Left forelimb (tissue), 1 donor: ENCODE results near the gene CALD1.

ENCODE experiments used
- DNase-seq: peaks from one replicate; pipeline ENCODE4 v3.0.0-alpha.2; 2018; ENCODE audit warnings: low spot score

The CALD1 gene

GRCh38 chr7:134894928-134895327, 115.5 kb downstream of the CALD1 start:
- DNase-seq: no peak

DNA sequence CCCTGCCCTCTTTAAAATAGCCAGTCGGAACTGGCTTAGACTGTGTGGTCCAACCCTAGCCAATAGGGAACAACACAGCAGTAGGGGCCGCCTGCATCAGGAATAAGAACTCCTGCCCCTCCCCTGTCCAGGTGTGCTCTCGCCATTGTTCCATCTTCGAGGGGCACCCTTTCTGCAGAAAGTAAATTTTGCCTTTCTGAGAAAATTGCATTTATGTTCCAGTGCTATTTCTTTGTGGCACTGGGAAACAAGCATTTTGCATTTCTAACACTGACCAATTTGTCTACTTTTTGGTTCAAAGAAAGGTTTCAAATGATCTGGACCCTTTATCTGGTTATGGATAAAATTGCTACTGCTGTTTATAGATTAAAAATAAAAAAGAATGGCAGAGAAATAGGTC, 116.6 kb downstream of the CALD1 start:
- no peak for DNase-seq

GRCh38 chr7:134897936-134898335, 118.5 kb downstream of the CALD1 start:
- DNase-seq: no peak

DNA sequence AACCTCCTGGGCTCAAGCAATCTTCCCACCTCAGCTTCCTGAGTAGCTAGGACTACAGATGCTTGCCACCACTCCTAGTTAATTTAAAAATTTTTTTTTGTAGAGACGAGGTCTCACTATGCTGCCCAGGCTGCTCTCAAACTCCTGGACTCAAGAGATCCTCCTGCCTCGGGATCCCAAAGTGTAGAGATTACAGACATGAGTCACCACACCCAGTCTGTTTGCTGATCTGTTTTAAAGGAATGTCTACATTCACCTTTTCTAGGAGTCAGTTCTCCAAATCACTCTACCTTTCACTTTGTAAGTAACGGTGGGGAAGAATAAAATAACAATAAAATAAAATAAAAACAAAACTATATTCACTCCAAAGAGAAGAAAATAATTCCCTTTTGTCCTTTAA, 120.3 kb downstream of the CALD1 start:
- DNase-seq: no peak

DNA sequence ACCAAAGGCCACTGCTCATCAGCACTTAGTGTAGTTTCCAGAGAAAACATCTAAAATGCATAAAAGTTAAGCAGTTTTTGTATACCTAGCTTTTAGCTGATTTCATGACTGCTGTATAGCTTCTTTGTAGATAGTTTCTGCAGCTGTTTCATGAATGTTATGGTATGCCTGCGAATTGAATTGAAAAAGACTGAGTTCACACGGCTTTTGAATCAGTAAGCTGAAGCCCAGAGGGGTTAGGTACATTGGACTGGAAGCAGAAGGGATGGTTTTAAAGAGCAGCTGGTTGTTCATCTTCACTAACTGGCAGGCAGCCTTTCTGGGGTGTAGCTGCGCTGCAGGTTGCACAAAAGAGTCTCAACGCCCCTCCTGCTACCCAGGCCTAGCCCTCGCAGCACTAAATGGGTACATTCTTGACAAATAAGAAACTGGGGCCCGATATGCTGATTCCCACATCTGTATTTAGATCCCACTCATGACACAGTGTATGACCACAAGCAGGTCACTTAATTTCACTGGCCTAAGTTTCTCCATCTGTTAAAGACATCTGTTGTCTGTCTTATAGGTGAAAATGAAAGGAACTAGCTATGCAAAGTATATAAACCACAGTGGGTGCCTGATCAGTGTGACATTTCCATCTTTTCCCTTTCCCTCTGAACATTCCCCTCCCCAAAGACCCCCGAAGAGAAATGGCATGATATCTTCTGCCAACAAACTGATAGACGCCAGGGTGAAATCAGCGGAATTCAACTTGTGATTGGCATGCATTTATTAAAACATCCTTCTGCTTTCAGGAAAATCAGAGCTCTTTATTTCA, 120.9 kb downstream of the CALD1 start:
- no peak for DNase-seq

DNA sequence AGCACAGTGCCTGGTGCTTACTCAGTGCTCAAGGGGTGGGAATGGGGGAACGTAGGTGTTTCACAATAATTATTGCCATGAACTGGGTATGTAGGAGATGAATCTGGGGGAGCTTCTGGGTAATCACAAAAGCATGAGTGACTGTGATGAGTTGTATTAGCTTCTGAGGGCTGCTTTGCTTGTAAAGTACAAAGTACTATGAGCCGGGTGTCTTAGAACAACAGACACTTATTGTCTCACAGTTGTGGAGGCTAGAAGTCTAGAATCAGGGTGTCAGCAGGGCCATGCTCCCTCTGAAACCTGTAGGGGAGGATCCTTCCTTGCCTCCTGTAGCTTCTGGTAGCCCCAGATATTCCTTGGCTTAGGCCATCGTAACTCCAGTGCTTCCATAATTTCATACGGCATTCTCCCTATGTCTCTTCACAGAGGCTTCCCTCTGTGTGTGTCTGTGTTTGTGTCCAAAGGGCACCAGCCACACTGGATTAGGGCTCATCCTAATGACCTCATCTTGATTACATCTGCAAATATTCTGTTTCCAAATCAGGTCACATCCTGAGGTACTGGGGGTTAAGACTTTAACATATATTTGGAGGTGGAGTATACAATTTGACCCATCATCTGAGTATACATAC, 122.1 kb downstream of the CALD1 start:
- DNase-seq: no peak

GRCh38 chr7:134902058-134902457, 122.6 kb downstream of the CALD1 start:
- DNase-seq: no peak

DNA sequence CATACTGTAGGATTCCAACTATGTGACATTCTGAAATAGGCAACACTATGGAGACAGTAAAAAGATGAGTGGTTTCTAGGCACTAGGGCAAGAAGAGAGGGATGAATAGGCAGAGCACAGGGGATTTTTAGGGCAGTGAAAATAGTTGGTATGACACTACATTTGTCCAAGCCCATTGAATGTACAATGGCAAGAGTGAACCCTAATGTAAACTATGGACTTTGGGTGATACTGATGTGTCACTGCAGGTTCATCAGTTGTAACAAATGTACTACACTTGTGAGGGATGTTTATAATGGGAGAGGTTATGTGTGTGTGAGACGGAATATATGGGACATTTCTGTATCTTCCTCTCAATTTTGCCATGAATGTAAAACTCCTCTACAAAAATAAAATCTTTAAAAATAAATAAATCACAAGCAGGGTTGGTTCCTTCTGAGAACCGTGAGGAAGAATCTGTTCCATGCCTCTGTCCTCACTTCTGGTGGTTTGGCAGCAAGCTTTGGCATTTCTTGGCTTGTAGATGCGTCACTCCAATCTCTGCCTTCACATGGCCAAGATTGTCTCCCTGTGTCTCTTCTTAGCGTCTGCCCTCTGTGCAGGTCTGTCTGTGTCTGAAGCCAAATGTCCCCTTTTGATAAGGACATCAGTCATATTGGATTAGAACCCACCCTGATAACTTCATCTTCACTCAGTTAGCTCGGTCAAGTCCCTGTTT, 123.8 kb downstream of the CALD1 start:
- DNase-seq: no peak

DNA sequence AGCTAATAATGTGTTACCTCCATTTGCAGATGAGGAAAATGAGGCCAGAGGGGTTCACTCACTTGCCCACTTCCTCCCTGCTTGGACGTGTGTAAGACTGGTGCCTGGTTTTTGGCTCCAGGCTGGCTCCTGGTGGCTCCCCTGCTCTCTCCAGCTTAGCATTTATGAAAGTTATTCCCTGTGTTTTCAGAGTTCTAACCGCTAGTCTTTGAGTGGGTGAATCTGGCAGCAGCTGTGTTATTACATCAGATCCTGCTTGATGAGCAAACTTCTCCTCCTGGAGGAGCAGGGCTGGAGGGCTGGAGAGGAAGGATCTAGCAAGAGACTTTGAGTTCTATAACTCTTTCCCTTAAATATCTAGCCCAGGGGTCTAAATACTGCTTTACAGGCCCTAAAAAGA, 125.9 kb downstream of the CALD1 start:
- DNase-seq: no peak

GRCh38 chr7:134907000-134907399, 127.6 kb downstream of the CALD1 start:
- no peak for DNase-seq

DNA sequence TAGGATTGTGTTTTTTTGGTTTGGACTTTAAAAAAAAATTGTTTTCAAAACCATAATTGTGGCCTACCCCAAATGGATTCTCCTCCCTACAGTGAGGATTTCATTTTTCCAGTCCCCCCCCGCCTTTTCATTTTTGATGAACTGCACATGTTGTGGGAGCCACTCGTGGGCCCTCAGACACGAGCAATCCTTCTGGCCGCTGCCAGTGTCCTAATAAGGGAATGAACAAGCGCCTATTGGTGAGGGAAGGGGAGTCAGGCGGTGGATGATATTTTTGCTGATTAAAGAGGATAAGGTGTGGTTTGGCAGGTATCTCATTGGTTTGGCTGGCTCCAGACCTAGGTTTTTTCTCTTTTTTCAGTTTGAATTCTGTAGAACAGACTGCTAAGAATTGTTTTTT, 128.2 kb downstream of the CALD1 start:
- no peak for DNase-seq

DNA sequence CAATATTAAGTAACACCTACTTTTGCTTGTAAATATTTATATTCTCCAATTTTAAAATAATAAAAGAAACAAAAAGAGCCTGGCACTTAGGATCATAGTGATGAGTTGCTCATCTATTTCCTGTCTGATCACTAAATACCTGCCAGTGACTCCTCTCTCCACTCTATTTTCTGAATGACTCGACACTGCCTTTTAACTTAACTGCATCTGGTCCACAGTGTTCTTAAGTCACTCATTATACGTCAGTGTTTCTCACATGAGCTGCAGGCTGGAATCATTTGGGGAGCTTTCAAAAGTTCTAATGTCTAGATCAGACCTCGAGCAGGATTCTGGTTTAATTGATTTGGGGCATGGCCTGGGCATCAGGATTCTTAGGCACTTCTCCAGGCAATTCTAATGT, 128.9 kb downstream of the CALD1 start:
- no peak for DNase-seq

GRCh38 chr7:134910214-134910890, 130.9 kb downstream of the CALD1 start:
- no peak for DNase-seq

DNA sequence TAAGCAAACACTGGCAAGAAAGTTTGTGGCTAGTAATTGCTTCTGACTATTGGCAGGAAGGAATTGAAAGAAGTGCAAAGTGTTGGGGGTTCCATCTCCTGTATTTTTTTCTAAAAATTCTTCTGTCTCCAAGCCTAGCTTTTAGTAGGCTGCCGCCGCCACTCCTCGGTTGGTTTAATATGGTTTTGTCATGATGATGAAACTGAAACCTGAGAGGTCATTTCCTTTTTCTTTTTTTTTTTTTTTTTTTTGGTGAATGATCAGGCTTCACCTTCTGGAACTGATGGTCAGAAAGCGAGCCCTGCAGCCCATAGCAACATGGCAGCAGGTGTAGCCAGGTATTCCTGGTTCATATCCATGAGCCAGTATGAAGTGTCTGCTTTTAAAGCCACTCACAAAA, 131.5 kb downstream of the CALD1 start:
- DNase-seq: no peak

DNA sequence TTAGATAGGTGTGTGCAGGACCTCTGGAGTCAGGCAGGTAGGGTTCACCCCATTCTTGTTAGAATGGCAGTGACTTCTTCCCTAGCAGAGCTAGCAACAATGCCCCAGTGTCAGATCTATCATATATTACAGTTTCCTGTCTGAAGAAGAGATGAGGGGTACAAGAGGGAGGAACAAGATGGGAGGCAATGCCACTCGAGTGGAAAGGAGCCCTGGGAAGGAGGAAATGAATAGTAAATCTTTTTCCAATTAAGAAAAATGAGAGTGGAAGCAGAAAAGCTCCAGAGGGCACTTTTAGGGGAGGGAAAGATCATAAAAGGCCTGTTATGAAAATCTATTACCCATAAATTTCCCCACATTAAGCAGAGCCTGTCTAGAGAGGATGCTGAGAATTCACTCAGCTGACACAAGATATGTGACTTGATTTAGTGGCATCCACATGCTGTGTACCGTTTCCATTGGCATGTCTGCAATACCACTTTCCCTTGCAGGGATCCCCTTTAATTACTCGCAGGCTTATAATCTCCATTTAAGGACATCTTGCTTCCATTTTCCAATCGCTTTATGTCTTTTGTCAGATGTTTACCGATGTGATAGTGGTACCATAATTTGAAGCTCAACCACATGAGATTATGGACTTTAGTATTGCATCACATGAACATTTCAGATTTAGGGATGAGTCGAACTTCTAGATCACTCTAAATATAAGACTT, 136.9 kb downstream of the CALD1 start:
- no peak for DNase-seq

- DNase-seq: no peak
Observed at GRCh38 chr7:134919240-134919641, 139.8 kb downstream of the CALD1 start.

DNA sequence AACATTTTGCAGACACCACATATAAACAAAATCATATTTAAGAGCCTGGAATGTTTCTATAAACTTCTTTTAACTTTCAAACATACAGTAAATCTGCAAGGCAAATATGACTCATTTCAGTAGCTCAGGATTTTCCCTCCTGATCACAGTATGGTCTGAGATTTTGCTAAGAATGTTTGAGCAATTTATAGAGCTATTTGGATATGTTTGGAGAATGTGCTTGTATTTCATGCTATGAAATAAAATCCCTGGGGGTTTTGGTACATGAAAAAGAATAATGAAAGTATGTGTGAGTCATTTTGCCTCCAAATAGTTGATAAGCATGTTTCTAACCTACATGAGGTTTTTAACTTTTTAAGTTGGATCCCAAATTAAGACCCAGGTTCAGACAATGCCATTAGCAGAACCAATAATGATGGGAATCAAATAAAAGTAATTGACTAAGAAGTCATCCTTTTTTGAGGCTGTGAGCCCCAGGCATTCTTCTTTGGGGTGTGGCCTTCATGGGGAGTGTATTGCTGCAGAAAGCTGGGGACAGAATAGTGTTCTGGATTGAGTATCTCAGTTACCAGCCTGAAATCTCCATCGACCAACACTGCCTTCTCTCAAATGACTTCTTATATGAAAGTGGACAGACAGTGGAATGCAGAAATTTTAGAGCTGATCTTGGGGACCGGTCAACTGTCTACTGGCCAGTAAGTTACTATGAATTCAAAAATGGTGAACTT, 140.8 kb downstream of the CALD1 start:
- DNase-seq: no peak

DNA sequence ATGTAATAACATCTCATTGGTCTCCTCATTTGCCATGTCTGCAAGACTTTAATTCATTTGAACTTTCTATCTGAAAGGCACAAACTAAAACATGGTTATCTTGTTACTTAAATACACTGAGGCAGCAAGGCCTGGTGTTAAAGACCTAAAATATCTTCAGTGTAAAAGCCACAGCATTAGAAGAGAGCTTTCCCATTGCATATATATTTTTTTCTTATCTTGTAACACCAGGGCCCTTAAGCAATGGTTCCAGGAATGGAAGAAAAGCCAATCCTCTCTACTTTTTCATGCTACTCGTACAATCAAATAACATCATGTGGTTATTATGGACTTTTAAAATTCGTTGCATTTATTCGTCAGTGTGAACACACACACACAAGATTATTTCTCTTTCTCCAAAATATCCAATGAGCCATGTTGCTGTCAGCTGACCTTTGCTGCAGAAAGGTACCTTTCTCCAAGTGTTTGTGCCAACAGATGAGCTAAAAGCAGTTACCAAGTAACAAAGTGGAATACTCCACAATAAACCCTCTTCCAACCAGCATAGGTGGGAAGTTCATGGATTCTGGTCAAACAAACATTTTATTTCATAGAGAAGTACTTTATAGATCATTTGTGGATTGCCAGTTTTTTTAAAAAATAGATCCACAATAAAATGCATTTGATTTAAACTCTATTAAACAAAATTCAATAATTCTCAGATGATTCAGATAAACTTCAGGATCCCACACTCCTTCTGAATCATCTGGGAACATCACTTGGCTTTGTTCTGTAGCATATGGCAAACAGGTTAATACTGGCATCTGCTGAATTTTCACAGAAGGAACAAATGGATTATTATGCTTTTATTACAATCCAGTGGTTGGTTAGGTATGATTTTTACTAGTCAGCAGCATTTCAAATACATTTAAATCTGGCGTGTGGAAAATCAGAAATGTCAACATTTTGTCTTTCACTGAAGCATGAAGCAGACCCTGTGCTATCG, 143.6 kb downstream of the CALD1 start:
- no peak for DNase-seq

GRCh38 chr7:134925766-134926165, 146.3 kb downstream of the CALD1 start:
- no peak for DNase-seq

DNA sequence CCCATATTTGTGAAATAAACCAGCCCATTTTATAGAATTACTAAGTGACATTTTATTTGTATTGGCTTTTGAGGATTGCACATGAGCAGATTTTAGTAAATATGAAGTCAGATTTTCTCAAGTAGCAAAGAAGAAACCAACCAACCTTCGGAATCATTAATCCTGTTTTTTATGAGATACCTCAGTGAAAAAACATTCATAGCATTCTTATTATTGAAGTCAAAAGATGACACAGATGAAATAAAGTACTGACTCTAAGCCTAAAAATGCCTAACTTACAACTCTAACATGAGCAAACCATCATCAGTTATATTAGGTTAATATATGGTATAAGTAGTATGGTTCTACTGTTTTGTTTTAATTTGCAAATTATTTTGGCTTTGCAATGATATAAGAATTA, 147.0 kb downstream of the CALD1 start:
- no peak for DNase-seq
